Stromal cell of bone marrow (primary cell): ENCODE data around the gene APOB.
A peak's percentile ranks its signal among the peaks of the same experiment; 100 is the strongest.

Experiments
- DNase-seq: peaks from one replicate; pipeline ENCODE4 v3.0.0-alpha.2; 2012; ENCODE audit warnings: low read depth

The APOB gene

DNA sequence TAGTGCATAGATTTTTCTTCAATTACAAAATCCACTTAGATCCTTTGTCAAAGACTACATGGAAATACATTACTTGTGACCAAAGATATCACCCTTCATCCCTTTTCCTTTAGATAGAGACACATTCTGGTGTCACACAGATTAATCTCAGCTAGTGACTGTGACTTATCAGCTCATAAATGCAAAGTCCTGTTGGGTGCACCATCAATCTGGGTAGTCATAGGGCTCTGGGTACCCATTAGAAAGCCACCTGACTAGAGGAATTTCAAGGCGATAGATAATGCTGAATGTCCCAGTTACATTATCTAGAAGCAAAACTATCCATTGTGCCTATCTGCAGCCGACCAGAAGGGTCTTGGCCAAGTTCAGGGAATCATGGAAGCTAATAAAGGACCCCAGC is 2.6 kb upstream of the APOB start:
- DNase-seq = no peak

DNA sequence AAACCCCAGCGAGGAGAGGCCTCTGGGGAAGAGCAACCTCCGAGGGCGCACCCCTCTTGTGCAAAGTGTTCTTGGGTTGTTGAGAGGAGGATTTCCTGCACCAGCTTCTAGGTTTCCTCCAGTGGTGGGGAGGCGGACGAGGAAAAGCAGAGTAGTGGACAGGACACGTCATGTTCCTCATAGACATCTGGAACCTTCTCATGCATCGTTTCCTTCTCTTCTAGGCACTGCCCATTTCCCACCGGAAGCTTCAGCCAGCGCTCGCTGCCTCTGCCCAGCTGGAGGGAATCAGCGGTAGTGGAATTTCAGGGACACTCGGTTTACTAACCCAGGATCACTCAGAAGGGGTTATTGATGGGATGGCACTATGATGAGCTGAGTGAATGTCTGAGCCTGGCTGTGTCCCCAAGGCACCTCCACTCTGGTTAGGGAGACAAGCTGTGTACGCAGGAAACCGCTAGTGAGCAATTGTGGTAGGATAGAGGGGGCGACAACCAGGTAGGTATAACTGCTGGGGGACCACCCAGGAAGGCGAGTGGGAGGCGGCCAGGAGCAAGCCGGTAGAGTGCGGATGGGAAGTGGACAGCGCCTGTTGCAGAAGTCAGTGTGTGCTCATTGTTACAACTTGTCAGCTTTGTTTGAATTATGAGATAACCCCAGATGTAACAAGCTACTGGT is 960 bp upstream of the APOB start:
- no peak for DNase-seq

DNA sequence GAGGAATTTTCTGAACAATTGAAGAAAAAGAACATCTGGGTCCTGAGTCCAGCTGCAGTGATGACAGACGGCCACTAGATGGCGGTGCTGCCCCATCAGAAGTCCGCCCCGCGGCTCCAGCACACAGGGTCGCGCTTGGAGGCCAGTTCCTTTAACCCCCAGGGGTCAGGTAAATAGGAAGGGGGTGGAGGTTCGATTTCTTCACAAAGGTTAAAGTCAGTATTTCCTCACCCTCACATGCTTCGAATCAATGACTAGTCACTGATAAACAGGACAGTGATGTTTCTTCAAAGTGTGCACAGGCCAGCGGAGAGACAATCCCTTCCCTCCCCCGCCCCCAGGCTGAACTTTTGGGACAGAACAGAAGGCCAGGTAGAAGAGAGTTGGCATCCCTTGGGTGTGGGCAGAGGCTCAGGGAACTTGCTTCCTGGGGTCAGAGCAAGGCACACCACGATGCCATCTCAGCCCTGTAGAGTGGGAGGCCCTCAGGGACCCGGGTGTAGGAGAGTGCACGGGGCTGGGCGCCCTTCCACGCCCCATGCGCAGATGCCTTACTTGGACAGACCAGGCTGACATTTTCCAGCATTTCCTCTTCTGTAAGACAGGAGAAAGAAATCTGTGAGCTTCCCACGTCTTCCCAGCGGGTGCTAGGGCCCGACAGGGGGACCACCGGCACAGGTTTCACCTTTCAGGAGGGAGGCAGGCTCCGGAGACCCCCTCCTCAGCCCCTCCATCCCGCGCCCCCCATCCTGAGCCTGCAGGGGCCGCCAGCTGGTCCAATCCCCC is 722 bp downstream of the APOB start:
- peak; percentile 13 for DNase-seq

DNA sequence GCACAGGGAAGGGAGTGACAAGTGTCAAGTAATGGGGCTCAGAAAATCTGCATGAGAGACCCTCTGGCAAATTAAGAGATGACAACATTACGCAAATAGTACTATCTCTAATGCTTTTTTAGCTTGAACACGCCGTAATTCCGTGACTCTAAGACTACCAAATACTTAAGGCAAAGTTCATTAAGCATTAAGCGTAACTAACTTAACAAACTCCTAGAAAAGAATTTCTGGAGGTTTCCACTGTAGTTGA is 1.2 kb downstream of the APOB start:
- no peak for DNase-seq

DNA sequence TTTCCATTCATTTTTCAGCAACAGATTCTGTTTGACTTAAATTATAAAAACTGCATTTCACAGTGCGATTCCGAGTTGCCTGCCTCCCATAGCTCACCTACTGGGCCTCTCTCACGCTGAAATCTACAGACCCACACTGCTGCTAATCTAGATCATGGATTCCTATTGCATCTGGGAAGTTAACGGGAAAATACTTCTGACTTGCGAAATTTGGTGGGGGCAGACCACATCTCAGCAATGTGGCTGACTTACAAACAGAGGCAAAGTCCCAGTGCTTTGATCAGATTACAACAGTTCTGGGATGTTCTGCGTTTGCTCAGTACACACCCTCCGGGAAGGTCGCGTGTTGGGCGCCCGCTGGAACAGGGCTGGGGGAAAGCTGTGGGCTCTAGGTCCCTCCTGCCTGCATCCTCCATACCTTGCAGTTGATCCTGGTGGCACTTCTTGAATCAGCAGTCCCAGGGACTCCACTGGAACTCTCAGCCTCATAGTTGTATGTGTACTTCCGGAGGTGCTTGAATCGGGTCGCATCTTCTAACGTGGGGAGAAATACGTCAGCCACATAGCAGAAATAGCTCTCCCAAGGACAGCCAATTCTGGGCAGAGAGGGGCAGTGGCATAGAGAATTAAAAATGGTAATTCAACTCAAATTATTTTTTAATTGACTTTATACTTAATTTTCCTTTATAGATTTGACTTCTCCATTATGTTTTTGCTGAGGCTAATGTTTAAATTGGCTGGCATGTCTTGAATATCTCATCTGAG is 1.7 kb downstream of the APOB start:
- no peak for DNase-seq

DNA sequence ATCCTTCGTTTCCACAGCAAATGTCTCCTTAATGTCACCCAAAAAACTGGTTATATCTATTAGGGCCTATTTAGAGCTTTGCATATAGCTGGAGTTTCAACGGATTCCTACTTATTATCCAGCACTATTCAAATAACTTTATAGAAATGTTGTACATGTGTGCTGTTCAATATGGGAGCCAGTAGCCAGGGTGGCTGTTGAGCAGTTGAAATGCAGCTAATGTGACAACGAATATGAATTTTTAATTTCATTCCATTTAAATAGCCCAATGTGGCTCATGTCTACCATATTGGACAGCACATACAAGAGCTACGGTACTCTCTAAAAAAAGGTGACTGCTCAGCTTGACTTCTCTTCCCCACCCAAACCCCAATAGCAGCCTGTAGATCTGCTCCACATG is 2.4 kb downstream of the APOB start:
- no peak for DNase-seq

DNA sequence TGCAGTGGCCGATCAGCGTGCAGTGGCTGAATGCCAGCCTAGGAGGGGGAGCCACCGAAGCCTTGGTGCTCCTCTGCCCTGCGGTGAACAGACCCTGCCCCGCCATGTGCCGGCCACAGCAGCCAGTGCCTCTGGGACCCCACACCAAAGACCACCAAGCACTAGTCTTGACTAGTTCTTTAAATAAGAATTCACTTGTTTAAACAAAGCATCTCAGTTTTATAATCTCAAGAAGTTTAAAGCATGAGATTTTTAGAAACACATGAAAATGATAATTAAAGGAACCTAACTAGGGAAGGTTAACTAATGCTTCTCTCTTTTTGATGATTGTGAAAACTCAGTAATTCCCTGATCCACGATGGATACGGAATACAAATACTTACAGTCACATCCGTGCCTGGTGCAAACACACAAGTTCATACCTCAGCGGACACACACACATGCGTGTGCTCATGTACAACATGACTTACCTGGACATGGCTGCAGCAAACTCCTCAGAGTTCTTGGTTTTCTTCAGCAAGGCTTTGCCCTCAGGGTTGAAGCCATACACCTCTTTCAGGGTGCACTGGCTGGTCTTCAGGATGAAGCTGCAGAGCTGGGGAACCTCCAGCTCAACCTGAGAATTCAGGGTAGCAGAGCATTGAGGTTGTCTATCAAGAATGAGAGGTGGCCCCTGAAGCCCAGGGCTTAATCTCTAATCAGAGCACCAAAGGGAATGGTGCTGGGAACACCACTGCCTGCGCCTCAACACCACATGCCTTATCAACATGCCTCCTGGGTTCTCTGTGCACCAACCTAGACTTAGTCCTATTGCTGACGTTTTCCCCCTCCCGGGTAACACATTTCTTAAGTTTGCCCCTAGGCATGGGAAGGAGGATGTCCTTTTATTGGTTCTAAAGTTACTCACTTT is 3.1 kb downstream of the APOB start:
- no peak for DNase-seq

DNA sequence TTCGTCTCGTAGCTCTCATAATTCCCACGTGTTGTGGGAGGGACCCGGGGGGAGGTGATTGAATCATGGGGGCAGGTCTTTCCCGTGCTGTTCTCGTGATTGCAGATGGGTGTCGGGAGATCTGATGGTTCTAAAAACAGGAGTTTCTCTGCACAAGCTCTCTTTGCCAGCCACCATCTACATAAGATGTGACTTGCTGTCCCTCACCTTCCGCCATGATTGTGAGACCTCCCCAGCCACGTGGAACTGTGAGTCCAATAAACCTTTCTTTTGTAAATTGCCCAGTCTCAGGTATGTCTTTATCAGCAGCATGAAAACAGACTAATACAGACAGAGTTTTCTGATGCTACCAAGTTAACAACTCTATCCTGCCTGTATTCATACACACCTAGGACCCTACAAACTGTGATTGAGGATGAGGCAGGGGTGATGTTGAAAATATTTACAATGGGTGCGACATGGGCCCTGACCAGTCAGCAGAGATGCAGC is 3.9 kb downstream of the APOB start:
- DNase-seq = no peak

DNA sequence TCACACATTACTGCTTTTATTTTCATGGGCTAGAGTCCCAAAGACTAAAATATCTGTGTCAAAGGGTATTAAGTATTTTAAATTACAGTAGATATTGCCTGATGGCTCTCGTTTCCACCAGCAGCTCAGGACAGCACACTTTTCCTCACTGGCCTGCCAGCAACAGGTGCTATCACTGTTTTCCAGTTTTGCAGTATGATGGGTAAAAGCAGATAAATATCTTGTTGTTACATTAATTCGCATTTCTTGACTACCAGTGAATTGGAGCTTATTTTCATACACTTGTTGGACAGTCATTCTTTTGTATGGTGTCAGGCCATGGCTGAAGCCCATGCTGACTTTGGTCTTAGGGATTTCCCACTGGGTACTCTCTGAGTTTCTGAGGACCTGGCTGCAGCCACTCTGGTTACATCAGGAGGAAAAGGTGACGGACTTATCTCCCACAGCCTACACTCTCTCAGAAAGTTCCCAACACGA is 4.8 kb downstream of the APOB start:
- no peak for DNase-seq

DNA sequence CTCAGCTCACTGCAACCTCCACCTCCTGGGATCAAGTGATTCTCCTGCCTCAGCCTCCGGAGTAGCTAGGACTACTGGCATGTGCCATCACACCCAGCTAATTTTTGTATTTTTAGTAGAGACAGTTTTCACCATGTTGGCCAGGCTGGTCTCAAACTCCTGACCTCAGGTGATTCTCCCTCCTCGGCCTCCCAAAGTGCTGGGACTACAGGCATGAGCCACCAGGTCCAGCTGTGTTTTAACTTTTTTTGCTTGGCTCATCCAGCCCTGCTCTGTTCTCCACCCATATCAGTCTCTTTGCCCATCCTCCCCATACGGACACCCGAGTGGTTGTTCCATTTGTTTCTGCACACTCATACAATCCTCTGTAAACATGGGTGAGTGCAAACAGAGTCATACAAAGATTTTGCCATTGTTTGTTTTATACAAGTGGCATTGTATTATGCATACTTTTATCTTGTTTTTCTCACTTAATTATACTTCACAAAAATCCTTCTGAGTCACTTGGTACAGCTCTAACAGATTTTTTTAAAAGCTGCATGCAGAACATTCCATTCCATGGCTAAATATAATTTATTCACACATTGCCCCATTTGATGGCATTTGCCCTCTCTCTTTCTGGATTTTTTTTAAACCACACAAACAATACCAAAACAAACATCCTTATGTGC is 5.3 kb downstream of the APOB start:
- DNase-seq = no peak

DNA sequence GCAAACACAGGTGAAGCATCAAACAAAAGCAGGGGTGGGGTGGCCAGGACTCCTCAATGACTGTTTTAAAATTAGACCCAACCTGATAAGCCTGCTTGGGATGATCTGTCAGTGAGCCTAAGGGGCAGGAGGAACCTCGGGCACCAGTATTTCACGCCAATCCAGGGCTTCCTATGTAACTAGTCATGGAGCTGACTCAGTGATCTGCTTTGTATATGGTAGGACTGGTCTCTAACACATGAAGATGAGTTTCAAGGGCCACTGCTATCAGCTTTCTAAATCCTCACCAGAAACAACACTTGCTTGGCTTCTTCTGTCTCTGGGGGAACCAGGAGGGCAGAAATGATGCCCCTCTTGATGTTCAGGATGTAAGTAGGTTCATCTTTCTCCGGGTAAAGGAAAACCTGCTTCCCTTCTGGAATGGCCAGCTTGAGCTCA is 6.2 kb downstream of the APOB start:
- no peak for DNase-seq

DNA sequence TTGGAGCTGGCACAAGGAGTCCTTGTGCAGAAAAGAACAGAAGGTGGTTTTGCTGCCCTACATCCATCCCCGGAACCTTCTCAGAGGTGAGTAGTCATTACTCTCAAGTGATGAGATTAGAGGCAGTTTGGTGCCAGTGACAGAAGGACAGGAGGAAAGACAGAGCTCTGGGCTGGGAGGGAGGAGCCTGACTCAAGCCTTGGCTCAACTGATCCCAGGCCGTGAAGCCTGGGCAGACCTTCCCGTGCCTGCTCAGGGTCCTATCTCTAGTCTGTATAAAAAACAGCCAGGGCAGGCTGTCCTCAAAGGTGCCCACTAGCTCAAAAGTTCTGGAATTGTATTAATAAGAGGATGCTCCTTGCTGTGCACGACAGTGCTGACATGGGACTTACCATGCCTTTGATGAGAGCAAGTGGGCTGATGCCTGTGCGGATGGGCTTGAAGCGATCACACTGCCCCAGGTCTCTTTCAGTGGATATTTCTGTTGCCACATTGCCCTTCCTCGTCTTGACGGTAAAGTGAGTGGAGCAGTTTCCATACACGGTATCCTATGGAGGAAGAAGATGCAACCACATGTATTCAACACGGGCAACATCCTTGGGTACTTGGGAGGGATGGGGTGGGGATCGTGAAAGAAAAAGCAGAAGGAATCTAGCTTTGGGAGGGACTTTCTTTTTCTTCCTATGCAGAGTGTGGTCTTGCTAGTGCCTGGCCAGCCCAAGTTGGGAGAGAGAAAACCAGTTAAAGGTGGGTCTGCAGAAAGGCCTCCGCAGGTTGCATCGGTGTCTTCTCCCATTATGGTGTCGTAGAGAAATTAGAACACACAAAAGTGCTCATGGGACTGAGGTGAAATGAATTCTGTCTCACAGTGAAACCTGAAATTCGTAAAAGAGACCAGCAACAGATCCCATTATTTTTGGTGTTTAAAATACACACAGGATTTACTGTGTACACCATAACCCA is 6.9 kb downstream of the APOB start:
- DNase-seq = no peak

DNA sequence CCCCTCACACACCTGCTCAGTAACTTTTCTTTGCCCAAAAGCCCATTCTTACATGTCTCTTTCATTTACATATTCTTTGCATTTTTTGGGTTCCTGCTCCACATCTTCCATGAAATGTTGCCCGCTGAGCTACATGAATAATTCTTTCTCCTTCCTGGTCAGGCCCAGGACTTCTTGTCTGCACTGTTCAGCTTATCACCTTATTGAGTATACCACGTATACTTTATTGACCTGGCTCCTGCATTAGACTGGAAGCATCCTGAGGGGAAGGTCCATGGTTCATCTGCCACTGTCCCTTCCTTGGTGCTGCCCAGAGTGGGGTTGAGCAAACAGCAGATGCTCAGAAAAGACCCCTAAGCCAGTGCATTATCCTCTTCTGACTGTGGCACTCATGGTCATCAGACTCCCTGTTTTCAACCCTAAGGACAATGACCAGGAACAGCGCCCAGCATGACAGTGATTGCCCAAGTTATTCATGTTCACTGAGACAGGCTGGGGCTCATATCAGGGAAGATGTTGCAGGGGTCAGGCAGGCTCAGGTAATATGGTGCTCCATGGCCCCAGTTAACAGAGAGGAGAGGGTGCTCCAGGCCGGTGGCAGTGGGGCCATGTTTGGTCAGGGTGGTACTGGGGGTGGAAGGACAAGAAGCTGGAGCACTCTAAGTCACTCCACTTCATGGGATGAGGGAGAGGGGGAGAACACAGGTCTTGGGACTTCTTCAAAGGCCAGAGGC is 7.7 kb downstream of the APOB start:
- DNase-seq = no peak

DNA sequence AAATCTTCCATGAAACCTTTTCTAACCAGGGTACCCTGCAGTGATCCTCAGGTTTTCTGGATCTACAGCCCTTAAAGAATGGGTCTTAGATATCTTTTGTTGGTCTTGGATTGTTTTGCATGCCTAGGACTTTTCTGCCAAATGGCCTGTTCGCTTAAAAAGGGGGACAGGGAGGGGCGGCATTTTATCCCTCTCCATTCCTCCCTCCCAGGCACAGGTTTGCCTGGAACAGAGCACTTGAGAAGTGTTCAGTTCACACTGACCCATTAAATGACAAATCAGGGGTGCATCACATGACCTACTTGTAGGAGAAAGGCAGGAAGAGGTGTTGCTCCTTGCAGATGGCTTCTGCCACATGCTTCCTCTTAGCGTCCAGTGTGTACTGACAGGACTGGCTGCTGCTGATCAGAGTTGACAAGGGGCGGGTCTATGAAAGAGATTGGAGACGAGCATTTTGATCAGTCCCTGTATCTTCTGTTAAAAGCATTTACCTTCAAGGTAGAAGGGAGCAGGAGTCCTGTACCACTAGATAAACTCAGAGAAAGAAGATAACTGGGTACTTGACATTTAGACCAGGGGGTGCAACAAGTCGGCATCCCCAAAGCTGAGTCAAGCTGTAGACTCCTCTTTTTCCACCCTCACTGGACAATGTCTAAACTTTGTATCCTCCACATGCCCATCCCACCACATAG is 8.4 kb downstream of the APOB start:
- no peak for DNase-seq

DNA sequence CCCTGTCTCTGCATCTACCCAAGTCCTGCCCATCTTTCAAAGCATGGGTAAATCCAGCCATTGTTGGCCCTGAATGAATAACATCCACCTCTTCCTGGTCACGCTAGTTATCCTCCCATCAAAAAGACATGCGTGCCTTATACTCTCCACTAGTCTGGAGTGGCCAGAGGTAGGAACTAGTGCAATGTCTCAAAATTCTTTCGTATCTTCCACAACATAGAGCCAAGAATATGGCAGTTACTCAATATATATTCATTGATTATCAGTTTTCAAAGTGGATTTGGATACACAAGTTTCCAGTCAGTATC is 8.9 kb downstream of the APOB start:
- no peak for DNase-seq

DNA sequence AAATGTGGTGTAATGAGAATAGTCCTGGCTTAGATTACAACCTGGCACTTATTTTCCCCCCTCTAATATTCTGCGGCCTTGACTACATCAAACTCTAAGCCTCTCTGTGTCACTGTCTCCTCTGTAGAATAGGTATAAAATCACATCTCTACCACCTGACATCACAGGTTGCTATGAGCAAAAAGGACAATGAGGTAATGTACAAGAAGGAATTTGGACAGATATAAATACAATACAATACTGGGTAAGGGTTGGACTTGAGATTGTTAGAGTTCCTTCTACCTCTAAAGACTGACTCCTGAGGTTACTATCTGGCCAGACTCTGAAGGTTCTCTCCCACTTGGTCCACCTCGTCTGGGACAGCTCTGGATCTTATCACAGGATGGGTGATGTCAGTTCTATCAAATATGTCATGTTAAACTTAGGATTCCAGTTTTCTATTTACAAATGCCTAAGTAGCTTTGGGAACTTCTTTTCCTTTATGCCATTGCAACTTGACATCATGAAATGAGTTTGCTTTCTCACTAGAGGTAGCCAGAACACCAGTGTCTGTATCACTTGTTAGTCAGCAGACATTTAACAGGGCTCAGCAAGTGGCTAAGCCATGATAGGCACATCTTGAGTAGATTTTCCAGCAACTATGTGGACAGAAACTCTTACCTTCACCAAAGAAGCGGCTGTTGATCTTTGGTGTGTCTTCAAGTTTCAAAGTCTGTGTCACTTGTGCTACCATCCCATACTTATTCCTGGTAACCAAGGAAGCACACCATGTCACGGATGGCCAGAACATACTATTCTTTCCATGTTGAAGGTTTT is 9.5 kb downstream of the APOB start:
- no peak for DNase-seq

DNA sequence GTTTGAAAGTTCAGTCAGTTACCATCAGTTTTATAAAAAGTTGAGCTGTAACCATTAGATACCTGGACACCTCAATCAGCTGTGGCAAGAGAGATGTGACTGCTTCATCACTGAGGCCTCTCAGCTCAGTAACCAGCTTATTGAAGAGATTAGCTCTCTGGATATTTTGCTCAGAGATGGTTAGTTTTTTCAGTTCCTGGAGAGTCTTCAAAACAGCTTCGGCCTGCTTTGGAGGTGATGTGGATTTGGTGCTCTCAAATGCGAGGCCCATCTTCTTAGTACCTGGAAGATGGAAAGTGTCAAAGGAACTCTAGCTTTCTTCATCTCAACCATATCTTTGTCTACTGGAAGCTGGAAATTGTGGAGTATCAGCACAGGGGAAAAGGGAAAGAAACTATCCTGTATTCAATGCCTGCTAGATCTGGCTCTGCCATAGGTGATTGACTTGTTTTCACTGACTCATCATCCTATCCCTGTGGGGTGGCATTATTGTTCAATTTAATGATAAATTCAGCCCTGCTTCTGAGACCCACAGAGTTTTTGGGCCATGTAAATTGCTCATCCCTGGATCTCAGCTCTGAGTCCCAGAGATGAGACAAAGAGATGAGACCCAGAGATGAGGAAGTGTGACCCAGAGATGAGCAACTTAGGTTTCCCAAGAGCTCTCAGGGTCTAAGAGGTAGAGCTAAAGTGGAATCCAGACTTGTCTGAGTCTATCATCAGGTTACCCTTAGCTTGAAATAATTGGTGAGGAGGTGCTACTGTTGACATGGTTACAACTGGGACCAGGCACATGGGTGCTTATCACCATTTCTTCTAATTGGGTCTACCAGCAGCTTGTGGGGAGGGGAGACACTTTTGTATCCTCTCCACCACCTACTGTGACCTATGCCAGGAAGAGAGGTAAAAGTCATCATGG is 10.4 kb downstream of the APOB start:
- DNase-seq = no peak
